OCI-LY3 (cell line): ENCODE results near the gene WDR46.

ENCODE experiments used
- H2AFZ ChIP-seq: fragments of 200-600, 300-600 bp; shearing (Covaris generic); 2 replicates; pipeline ENCODE4 v1.6.0; 2014; ENCODE audit warnings: antibody characterized with exemption, low read depth, low read length
- H3K27ac ChIP-seq: fragments of 200-600, 300-600 bp; sonication (generic); 2 replicates; pipeline ENCODE4 v1.5.1; 2014; ENCODE audit warnings: mild to moderate bottlenecking, low read length, moderate library complexity, mixed read lengths
- H3K27me3 ChIP-seq: fragments of 200-600, 300-600 bp; sonication (generic); 2 replicates; pipeline ENCODE4 v1.6.1; 2014; ENCODE audit warnings: low read depth, low read length, mixed read lengths
- H3K36me3 ChIP-seq: fragments of 200-600, 300-600 bp; sonication (generic); replicated peaks from 2 replicates; pipeline ENCODE3; 2014; ENCODE audit warnings: low read depth, low read length, mixed read lengths
- H3K4me1 ChIP-seq: fragments of 300-600, 200-600 bp; sonication (generic); 2 replicates; pipeline ENCODE4 v1.6.1; 2014; ENCODE audit warnings: low read length, mixed read lengths
- H3K4me2 ChIP-seq: fragments of 200-600, 300-600 bp; sonication (generic); 2 replicates; pipeline ENCODE4 v1.6.1; 2014; ENCODE audit warnings: low read length, mixed read lengths
- H3K4me3 ChIP-seq: fragments of 300-600, 200-600 bp; sonication (generic); 2 replicates; pipeline ENCODE4 v1.5.1; 2014; ENCODE audit warnings: antibody characterized with exemption, mild to moderate bottlenecking, low read length, moderate library complexity
- H3K79me2 ChIP-seq: fragments of 300-600, 200-600 bp; shearing (Covaris generic); 2 replicates; pipeline ENCODE4 v1.6.1; 2014; ENCODE audit warnings: mild to moderate bottlenecking, low read length, mixed read lengths
- H3K9ac ChIP-seq: fragments of 300-600, 200-600 bp; shearing (Covaris generic); 2 replicates; pipeline ENCODE4 v1.6.0; 2014; ENCODE audit warnings: mild to moderate bottlenecking, low read length, moderate library complexity
- H3K9me3 ChIP-seq: fragments of 200-600, 300-600 bp; shearing (Covaris generic); 2 replicates; pipeline ENCODE4 v1.6.1; 2014; ENCODE audit warnings: low read length, mixed read lengths; ENCODE audit not compliant: insufficient read depth
- H4K20me1 ChIP-seq: fragments of 200-600, 300-600 bp; sonication (generic); 2 replicates; pipeline ENCODE4 v1.6.1; 2016; ENCODE audit warnings: low read length, mixed read lengths; ENCODE audit not compliant: insufficient read depth
- CTCF ChIP-seq: fragments of 200-600, 300-600 bp; sonication (generic); IDR thresholded peaks from 2 replicates; pipeline ENCODE4 v1.5.1; 2014; ENCODE audit warnings: antibody characterized with exemption, low read length, low read depth
- EZH2phosphoT487 ChIP-seq: fragments of 200-600 bp; shearing (Covaris generic); IDR thresholded peaks from 2 replicates; pipeline ENCODE4 v1.6.1; 2018; ENCODE audit warnings: antibody characterized with exemption, mixed run types, low read depth

Gene WDR46

DNA sequence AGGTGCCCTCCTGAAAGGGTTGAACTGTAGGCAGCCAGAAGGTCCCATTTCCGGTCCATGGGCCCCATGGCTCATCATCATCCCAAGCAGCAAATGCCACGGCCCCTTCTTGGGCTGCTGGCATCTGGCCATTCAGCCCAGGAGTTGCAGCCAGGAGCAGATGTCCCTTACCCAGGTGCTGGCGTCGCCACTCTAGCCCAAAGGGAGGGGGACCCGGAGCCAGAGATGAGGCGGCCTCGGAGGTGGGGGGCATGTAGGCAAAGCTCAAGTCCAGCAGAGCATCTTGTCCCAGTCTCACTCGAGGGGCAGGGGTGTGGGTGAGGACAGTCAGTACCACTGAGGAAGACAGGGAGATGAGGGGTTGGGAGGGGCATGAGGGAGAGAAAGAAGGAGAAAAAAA, 16.0 kb upstream of the WDR46 start:
- H3K9ac ChIP-seq: no peak overlapping the region
- no peak overlapping the region for H2AFZ ChIP-seq
- H3K27me3 ChIP-seq: no peaks in the 10 kb centered on the region
- H3K4me2 ChIP-seq: no peak overlapping the region
- H4K20me1 ChIP-seq: peaks cover 34% of the 10 kb centered on the region
- no peak for TF ChIP-seq EZH2phosphoT487
- TF ChIP-seq CTCF: no peak
- no peaks in the 10 kb centered on the region for H3K9me3 ChIP-seq
- peaks cover 61% of the 10 kb centered on the region for H3K79me2 ChIP-seq
- H3K27ac ChIP-seq: no peak overlapping the region
- peaks cover 30% of the 10 kb centered on the region for H3K36me3 ChIP-seq
- no peak overlapping the region for H3K4me3 ChIP-seq
- no peaks in the 10 kb centered on the region for H3K4me1 ChIP-seq

GRCh38 chr6:33304216-33304615, 15.2 kb upstream of the WDR46 start:
- peaks cover 32% of the 10 kb centered on the region for H4K20me1 ChIP-seq
- H3K4me2 ChIP-seq: no peak overlapping the region
- peaks cover 52% of the 10 kb centered on the region for H3K79me2 ChIP-seq
- peaks cover 37% of the 10 kb centered on the region for H3K36me3 ChIP-seq
- H2AFZ ChIP-seq: no peak overlapping the region
- TF ChIP-seq EZH2phosphoT487: no peak
- TF ChIP-seq CTCF: no peak
- H3K27me3 ChIP-seq: no peaks in the 10 kb centered on the region
- no peak overlapping the region for H3K9ac ChIP-seq
- H3K27ac ChIP-seq: no peak overlapping the region
- H3K4me3 ChIP-seq: no peak overlapping the region
- no peaks in the 10 kb centered on the region for H3K9me3 ChIP-seq
- peaks cover 7% of the 10 kb centered on the region for H3K4me1 ChIP-seq

DNA sequence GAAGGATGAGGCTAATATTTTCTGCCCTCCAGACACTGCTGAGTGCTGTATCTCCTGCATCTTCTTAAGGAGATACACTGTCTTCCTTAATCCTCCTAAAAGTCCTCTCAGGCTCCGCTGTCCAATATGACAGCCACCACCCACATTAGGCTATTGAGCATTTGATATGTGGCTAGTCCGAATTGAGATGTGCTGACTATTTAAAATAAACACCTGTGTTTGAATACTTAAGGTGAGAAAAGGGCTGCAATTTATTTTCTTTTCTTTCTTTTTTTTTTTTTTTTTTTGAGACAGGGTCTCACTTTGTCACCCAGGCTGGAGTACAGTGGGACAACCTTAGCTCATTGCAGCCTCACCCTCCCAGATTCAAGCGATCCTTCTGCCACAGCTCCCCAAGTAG, 12.8 kb upstream of the WDR46 start:
- peaks cover 28% of the 10 kb centered on the region for H3K36me3 ChIP-seq
- TF ChIP-seq EZH2phosphoT487: no peak
- no peak for TF ChIP-seq CTCF
- H2AFZ ChIP-seq: no peak overlapping the region
- H4K20me1 ChIP-seq: peaks cover 21% of the 10 kb centered on the region
- no peak overlapping the region for H3K4me3 ChIP-seq
- no peaks in the 10 kb centered on the region for H3K27me3 ChIP-seq
- H3K4me1 ChIP-seq: peaks cover 14% of the 10 kb centered on the region
- H3K9me3 ChIP-seq: no peaks in the 10 kb centered on the region
- H3K27ac ChIP-seq: no peak overlapping the region
- no peak overlapping the region for H3K4me2 ChIP-seq
- H3K79me2 ChIP-seq: peaks cover 32% of the 10 kb centered on the region
- no peak overlapping the region for H3K9ac ChIP-seq

DNA sequence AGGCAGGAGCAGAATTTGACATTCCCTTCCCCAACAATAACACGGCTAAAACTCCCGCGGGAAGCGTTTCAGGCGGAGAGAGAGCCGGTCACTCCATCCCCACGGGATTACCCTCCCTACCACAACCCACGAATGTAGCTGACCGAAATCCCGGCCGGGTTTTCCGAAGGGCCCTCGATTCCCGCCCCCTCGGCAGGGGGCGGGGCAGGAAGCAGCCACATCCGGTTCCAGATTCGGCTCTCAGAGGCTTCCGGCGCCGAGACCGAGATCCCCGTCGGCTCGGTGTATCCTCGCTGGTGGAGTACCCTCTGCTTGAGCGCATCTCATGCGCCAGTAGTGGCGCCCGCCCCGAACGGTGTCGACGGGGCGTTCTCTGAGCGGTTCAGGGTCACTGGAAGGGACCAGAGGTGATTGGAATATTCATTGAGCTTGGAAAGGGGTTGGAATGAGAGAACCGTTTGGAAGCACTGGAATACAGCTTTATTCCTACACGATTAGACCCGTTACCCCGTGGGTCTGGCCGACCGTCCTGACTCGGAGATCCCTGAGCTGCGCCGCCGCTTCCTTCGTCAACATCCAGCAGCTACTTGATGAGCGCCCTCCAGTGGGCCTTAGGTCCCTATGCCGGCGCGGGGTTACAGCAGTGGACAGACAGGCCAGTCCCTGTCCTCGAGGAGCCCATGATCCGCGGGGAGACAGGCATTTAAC, 10.4 kb upstream of the WDR46 start:
- Histone ChIP-seq H3K4me2 (peak overlapping the region; percentile 100), H4K20me1 (no peaks in the 10 kb centered on the region), H3K9me3 (no peaks in the 10 kb centered on the region), H2AFZ (no peak overlapping the region), H3K79me2 (peaks cover 8% of the 10 kb centered on the region; the same call in 1 of the 2 replicates), H3K27me3 (no peaks in the 10 kb centered on the region), H3K9ac (peak overlapping the region; percentile 95), H3K27ac (peak overlapping the region; percentile 98), H3K4me1 (peaks cover 16% of the 10 kb centered on the region), H3K36me3 (peaks cover 15% of the 10 kb centered on the region), H3K4me3 (peak overlapping the region; percentile 99)
- no peak for TF ChIP-seq EZH2phosphoT487
- peak; percentile 30 for TF ChIP-seq CTCF
